B cell (primary cell): Measurements from ENCODE around the gene ADAMTS19.

Source experiments
- CTCF ChIP-seq: fragments of 200-600 bp; IDR thresholded peaks from one replicate; pipeline ENCODE4 v1.8.0; 2022; ENCODE audit warnings: antibody characterized with exemption, mild to moderate bottlenecking
- EZH2 ChIP-seq: IDR thresholded peaks from 2 replicates; pipeline ENCODE4 v1.6.1; 2012; ENCODE audit warnings: borderline replicate concordance, low read depth, mild to moderate bottlenecking, moderate library complexity, low read length; ENCODE audit not compliant: insufficient read depth, poor library complexity, severe bottlenecking

- TF ChIP-seq CTCF = no peak
- no peak for TF ChIP-seq EZH2
Measured at GRCh38 chr5:129763651-129764050, 303.6 kb downstream of the ADAMTS19 start.
